WI38 (cell line): ENCODE measurements around the gene PDE4A.
A peak's percentile ranks its signal among the peaks of the same experiment; 100 is the strongest.

ENCODE experiments used
- H3K4me3 ChIP-seq: 2 replicates; pipeline ENCODE4 v1.5.1; 2011; ENCODE audit warnings: low read depth, mild to moderate bottlenecking, control low read depth, low read length
- TF ChIP-seq, protein P1 (sequence below): IDR thresholded peaks from 2 replicates; pipeline ENCODE4 v1.5.1; 2012; ENCODE audit warnings: low read depth, mild to moderate bottlenecking, control low read depth, low read length

PDE4A gene

DNA sequence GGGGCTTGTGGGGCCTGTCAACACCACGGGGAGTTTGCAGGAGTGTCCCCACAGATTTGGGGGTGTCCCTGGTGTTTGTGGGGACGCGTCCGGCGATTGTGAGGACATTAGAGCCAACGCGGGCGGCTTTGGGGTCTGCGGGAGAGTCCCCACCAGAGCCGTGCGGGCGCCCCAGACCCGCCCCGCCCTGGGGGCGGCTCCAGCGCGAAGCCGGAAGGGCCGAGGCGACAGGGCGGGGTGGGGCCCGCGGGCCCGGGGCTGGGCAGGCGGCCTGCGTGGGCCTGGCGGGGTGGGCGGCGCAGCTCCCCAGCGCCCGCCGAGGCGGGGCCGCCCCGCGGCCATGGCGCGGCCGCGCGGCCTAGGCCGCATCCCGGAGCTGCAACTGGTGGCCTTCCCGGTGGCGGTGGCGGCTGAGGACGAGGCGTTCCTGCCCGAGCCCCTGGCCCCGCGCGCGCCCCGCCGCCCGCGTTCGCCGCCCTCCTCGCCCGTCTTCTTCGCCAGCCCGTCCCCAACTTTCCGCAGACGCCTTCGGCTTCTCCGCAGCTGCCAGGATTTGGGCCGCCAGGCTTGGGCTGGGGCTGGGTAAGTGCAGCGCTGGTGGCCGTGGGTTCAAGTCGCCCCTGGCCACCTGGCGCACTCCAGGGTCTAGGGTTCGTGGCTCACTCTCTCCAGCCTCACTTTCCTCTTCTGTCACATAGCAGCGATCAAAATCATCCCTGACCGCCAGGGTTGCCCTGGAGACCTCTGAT is 10.3 kb downstream of the PDE4A start:
- H3K4me3 ChIP-seq = peak overlapping the region; percentile 68
- TF ChIP-seq, protein P1, sequence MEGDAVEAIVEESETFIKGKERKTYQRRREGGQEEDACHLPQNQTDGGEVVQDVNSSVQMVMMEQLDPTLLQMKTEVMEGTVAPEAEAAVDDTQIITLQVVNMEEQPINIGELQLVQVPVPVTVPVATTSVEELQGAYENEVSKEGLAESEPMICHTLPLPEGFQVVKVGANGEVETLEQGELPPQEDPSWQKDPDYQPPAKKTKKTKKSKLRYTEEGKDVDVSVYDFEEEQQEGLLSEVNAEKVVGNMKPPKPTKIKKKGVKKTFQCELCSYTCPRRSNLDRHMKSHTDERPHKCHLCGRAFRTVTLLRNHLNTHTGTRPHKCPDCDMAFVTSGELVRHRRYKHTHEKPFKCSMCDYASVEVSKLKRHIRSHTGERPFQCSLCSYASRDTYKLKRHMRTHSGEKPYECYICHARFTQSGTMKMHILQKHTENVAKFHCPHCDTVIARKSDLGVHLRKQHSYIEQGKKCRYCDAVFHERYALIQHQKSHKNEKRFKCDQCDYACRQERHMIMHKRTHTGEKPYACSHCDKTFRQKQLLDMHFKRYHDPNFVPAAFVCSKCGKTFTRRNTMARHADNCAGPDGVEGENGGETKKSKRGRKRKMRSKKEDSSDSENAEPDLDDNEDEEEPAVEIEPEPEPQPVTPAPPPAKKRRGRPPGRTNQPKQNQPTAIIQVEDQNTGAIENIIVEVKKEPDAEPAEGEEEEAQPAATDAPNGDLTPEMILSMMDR = no peak

DNA sequence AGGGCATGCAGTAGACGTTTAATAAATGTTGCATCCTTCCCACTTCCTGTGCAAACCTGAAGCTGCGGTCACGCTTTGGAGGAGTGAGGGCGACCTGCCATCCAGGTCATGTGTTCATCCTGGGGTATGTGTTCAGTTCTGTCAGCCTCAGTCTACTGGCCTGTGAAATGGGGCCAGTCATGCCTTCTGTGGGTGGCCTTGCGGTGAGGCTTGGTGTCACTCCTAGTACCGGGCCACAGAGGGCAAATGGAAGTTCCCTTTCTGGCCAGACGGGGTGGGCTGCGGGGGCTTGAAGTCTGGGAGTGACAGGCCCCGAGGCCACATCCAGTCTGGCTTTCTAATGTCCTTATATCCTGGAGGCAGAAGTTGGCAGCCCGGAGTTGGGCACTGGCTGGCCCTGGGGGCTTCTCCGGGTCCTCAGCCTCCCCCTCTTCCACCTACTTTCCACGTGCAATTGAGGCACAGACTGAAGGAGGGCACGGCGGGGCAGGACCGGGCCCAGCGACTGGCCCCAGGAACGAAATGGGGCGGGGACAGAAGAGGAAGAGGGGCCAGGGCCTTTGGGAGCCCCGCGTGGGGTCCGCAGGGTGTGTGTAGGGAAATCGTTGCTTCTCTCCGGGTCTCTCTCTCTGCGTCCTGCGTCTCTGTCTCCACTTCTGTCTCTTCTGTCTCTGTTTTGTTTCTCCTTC is 11.1 kb downstream of the PDE4A start:
- TF ChIP-seq, protein P1 = no peak
- H3K4me3 ChIP-seq = peak overlapping the region; percentile 68

DNA sequence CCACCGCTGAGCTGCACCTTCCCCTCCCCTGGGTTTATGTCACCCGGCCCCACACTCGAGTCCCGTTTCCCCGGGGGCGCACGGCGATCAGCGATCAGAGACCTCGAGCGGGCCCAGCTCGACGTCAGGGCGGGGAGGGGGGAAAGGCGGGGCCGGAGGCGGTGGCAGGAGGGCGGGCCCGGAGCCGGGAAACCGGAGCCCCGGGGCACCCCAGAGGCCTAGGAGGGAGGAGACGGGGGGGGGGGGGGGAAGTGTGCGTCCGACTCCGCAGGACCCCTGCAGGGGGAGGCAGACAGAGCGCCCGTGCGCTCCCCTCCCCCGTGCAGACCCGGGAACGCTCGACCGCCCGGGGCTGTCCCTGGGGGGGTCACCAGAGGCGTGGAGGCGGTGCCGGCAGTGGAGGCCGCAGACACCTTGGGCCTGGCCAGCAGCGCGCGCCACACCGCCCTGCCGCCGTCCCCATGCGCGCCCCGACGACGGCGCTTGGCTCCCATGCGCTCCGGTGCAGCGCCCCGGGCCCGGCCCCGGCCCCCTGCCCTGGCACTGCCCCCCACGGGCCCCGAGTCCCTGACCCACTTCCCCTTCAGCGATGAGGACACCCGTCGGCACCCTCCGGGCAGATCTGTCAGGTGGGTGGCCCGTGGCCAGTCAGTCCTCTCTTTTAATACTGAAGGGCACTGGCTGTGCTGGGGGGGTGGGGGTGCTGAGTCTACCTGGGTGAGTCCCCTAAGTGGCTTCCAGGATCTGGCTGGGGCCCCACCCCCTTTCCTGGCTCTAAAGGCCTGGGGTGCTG is 11.8 kb downstream of the PDE4A start:
- H3K4me3 ChIP-seq = peak overlapping the region; percentile 68
- TF ChIP-seq, protein P1 = no peak

DNA sequence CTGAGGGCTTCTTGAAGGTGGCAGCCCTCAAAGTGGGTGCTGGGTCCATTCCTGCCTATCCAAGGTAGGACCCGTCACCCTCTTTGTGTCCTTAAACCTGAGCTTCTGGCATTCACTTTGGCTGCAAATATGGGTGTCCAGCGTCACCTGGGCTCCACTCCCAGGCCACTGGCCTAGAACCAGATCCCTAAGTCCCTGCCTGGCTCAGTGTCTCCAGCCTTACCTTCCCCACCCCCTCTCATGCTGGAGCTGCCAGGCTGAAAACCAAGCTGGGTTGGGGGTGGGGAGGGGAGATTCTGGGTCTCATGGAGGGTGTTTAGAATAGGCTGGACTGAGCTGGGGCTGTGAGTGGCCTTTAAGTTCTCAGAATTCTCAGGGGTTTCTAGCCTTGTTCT is 12.4 kb downstream of the PDE4A start:
- peak overlapping the region; percentile 68 for H3K4me3 ChIP-seq
- TF ChIP-seq, protein P1 = no peak

DNA sequence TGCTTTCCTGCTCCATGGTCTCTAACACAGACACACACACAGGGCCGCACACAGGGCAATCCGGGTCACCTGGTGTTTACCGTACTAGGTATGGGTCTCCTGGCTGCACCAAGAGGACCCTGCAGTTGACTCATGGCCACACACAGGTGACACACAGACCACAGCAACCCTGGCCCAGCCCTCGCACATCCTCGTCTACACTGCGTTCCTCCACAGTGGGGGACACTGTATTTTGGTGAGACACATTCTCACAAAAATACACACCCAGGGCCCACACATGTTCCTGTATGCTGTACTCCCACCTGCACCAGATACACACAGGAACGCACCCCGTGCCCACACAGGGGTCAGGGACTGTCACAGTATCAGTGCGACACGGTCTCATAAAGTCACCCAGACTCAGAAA is 12.8 kb downstream of the PDE4A start:
- H3K4me3 ChIP-seq = no peak overlapping the region
- TF ChIP-seq, protein P1 = no peak

DNA sequence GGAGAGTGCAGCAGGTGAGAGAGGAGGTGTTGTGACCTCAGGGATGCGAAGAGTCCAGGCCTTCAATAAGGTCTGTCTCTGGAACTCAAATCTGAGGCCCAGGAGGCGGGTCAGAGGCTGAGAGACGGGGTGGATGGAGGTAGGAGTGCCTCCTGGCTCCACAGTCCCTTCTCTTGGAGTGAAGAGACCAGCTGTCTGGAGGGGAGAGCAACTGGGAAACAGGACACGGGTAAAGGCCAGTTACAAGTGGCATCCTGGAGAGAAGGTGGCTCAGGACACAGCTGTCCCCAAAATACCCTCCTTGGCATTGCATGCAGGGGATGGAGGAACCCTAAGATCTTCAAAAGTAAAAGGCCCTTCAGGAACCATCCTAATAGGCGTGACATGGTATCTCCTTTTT is 19.2 kb downstream of the PDE4A start:
- TF ChIP-seq, protein P1 = no peak
- no peak overlapping the region for H3K4me3 ChIP-seq

DNA sequence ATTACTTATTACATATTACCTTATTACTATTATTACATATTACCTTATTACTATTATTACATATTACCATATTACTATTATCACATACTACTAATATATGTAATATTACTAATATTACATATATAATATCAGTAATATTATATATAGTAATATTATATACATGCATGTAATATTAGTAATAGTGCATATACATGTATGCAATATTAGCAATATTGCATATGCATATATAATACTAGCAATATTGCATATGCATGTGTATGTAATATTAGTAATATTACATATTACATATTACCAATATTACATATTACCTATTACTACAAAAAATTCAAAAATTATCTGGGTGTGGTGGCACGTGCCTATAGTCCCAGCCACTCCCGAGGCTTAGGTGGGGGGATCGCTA is 22.4 kb downstream of the PDE4A start:
- TF ChIP-seq, protein P1 = no peak
- no peak overlapping the region for H3K4me3 ChIP-seq
